GM10266 (cell line): ENCODE measurements around the gene ASTN2.

ENCODE experiments used
- DNase-seq: peaks from one replicate; pipeline ENCODE4 v3.0.0; 2012; ENCODE audit errors: extremely low spot score
- CTCF ChIP-seq: IDR thresholded peaks from 2 replicates; pipeline ENCODE4 v1.5.1; 2012; ENCODE audit warnings: mild to moderate bottlenecking, low read depth; ENCODE audit not compliant: control insufficient read depth, insufficient read depth; ENCODE audit errors: missing control alignments

The ASTN2 gene

GRCh38 chr9:116717150-116717549, 697.7 kb downstream of the ASTN2 start:
- TF ChIP-seq CTCF: no peak
- DNase-seq: no peak

GRCh38 chr9:116716438-116716837, 698.4 kb downstream of the ASTN2 start:
- TF ChIP-seq CTCF: no peak
- no peak for DNase-seq

GRCh38 chr9:116715751-116716150, 699.1 kb downstream of the ASTN2 start:
- TF ChIP-seq CTCF: no peak
- no peak for DNase-seq

GRCh38 chr9:116713271-116713670, 701.6 kb downstream of the ASTN2 start:
- TF ChIP-seq CTCF: no peak
- no peak for DNase-seq

GRCh38 chr9:116712781-116713180, 702.1 kb downstream of the ASTN2 start:
- no peak for DNase-seq
- TF ChIP-seq CTCF: no peak

GRCh38 chr9:116706310-116707290, 708.3 kb downstream of the ASTN2 start:
- no peak for DNase-seq
- TF ChIP-seq CTCF: no peak

GRCh38 chr9:116705531-116705930, 709.3 kb downstream of the ASTN2 start:
- TF ChIP-seq CTCF: no peak
- no peak for DNase-seq
